K562 (cell line): ENCODE measurements around the gene ABHD1.

Source experiments
- CHD4 ChIP-seq: fragments of 200-600 bp; sonication (generic); IDR thresholded peaks from 3 replicates; pipeline ENCODE4 v1.6.1; 2012; ENCODE audit warnings: low read depth, mild to moderate bottlenecking, mixed read lengths, low read length, inconsistent platforms; ENCODE audit not compliant: insufficient read depth, insufficient replicate concordance, poor library complexity, severe bottlenecking
- ELF1 ChIP-seq: fragments of 200-800 bp; sonication (Bioruptor generic); IDR thresholded peaks from 2 replicates; pipeline ENCODE4 v1.6.1; 2016; ENCODE audit warnings: missing genetic modification characterization, missing compliant biosample characterization
- EP400 ChIP-seq: fragments of 450-650 bp; IDR thresholded peaks from 2 replicates; pipeline ENCODE4 v1.6.1; 2017; ENCODE audit warnings: antibody characterized with exemption, mild to moderate bottlenecking, moderate library complexity
- FOSL1 ChIP-seq: fragments of 200-800 bp; sonication (Bioruptor generic); conservative IDR thresholded peaks from 2 replicates; pipeline ENCODE4 v1.6.1; 2016; ENCODE audit warnings: missing genetic modification characterization, missing compliant biosample characterization
- FOXM1 ChIP-seq, 2 experiments: fragments of 450-650 bp in 1 of 2; sonication (generic) in 1 of 2; formaldehyde crosslinking in 1 of 2; IDR thresholded peaks; 2 replicates each; pipeline versions ENCODE4 v1.6.1 to v1.9.0; 2017 to 2022; ENCODE audit warnings: low read depth in 2 of 2, mild to moderate bottlenecking in 2 of 2, missing genetic modification reagents in 1 of 2, moderate library complexity in 1 of 2
- GABPA ChIP-seq: fragments of 200-800 bp; sonication (Bioruptor generic); conservative IDR thresholded peaks from 2 replicates; pipeline ENCODE4 v1.6.1; 2016; ENCODE audit warnings: low read depth, missing genetic modification characterization, missing compliant biosample characterization
- JUND ChIP-seq, 2 experiments: IDR thresholded peaks; 2 replicates in 1 of 2; 3 replicates in 1 of 2; pipeline ENCODE4 v1.6.1; 2011; ENCODE audit warnings: borderline replicate concordance in 2 of 2, low read depth in 2 of 2, low read length in 2 of 2, improper control_type of control experiment in 1 of 2, missing biosample characterization in 1 of 2, missing genetic modification characterization in 1 of 2, missing genetic modification reagents in 1 of 2
- MXI1 ChIP-seq: IDR thresholded peaks from 2 replicates; pipeline ENCODE4 v1.6.1; 2011; ENCODE audit warnings: low read depth, mild to moderate bottlenecking, improper control_type of control experiment, low read length
- SMARCB1 ChIP-seq: IDR thresholded peaks from 2 replicates; pipeline ENCODE4 v1.6.1; 2011; ENCODE audit warnings: improper control_type of control experiment, low read depth; ENCODE audit not compliant: insufficient read length
- ZNF707 ChIP-seq: fragments of 250-450 bp; sonication (Bioruptor Pico); conservative IDR thresholded peaks from 2 replicates; pipeline ENCODE4 v1.8.0; 2022; ENCODE audit warnings: inconsistent platforms, mild to moderate bottlenecking, moderate library complexity
- TF ChIP-seq, protein P1 (sequence below): sonication (generic); formaldehyde crosslinking; IDR thresholded peaks from 2 replicates; pipeline ENCODE4 v1.8.1; 2023; ENCODE audit warnings: missing genetic modification reagents, mild to moderate bottlenecking, borderline replicate concordance

GRCh38 chr2:27099334-27099955 is 24.2 kb upstream of the ABHD1 start:
- TF ChIP-seq MXI1 (no peak), ZNF707 (CRISPR knock-in tag) (no peak), SMARCB1 (no peak), JUND (IDR thresholded peaks at IDR 0.05; ENCODE audit: borderline replicate concordance, low read depth, low read length) (no peak), JUND (tag; IDR thresholded peaks at IDR 0.05; ENCODE audit: borderline replicate concordance, low read depth, low read length) (no peak), FOXM1 (IDR thresholded peaks at IDR 0.05; ENCODE audit: low read depth) (no peak), FOXM1 (CRISPR knock-in tag; IDR thresholded peaks at IDR 0.05; ENCODE audit: low read depth) (no peak), CHD4 (no peak), ELF1 (tag) (no peak), EP400 (no peak), FOSL1 (tag) (no peak), GABPA (no peak)
- TF ChIP-seq, protein P1, sequence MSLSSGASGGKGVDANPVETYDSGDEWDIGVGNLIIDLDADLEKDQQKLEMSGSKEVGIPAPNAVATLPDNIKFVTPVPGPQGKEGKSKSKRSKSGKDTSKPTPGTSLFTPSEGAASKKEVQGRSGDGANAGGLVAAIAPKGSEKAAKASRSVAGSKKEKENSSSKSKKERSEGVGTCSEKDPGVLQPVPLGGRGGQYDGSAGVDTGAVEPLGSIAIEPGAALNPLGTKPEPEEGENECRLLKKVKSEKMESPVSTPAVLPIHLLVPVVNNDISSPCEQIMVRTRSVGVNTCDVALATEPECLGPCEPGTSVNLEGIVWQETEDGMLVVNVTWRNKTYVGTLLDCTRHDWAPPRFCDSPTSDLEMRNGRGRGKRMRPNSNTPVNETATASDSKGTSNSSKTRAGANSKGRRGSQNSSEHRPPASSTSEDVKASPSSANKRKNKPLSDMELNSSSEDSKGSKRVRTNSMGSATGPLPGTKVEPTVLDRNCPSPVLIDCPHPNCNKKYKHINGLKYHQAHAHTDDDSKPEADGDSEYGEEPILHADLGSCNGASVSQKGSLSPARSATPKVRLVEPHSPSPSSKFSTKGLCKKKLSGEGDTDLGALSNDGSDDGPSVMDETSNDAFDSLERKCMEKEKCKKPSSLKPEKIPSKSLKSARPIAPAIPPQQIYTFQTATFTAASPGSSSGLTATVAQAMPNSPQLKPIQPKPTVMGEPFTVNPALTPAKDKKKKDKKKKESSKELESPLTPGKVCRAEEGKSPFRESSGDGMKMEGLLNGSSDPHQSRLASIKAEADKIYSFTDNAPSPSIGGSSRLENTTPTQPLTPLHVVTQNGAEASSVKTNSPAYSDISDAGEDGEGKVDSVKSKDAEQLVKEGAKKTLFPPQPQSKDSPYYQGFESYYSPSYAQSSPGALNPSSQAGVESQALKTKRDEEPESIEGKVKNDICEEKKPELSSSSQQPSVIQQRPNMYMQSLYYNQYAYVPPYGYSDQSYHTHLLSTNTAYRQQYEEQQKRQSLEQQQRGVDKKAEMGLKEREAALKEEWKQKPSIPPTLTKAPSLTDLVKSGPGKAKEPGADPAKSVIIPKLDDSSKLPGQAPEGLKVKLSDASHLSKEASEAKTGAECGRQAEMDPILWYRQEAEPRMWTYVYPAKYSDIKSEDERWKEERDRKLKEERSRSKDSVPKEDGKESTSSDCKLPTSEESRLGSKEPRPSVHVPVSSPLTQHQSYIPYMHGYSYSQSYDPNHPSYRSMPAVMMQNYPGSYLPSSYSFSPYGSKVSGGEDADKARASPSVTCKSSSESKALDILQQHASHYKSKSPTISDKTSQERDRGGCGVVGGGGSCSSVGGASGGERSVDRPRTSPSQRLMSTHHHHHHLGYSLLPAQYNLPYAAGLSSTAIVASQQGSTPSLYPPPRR (CRISPR knock-in tag) = no peak
